Stimulated activated effector memory CD8-positive, alpha-beta T cell treated with anti-CD3 and anti-CD28 coated beads, Interleukin-12 subunit alpha, Interleukin-12 subunit beta, amount 100 ng/mL, for 72 hours (primary cell): ENCODE results near the gene PTPN2.
"Not testable (repeated sequence)": the region's sequence is repeated elsewhere in the genome, so short reads cannot be mapped to it uniquely, and the experiment has no call there.

Experiments
- ATAC-seq: fragments of 150-1000 bp; cut with Tn5 transposase; 2 replicates; pipeline ENCODE4 v1.10.0; 2021
- DNase-seq, 2 donors: peaks; one replicate each; pipeline ENCODE4 v3.0.0; 2021 to 2022; ENCODE audit warnings: low spot score in 2 of 2
- H3K27ac Mint-ChIP-seq: one replicate; pipeline ENCODE4 v1.8.0; 2022; ENCODE audit warnings: mild to moderate bottlenecking, mixed read lengths
- H3K36me3 Mint-ChIP-seq: one replicate; pipeline ENCODE4 v1.8.0; 2022; ENCODE audit warnings: mild to moderate bottlenecking, mixed read lengths
- H3K4me1 Mint-ChIP-seq: one replicate; pipeline ENCODE4 v1.8.0; 2022; ENCODE audit warnings: mixed read lengths
- H3K4me3 Mint-ChIP-seq: one replicate; pipeline ENCODE4 v1.8.0; 2022; ENCODE audit warnings: mild to moderate bottlenecking, mixed read lengths
- H3K9me3 Mint-ChIP-seq: one replicate; pipeline ENCODE4 v1.8.0; 2022; ENCODE audit warnings: mixed read lengths

Gene PTPN2

GRCh38 chr18:12879840-12880540 lies 4.0 kb downstream of the PTPN2 start:
- Mint-ChIP-seq H3K4me3 (peak overlapping the region; percentile 80), H3K9me3 (no peaks in the 10 kb centered on the region), H3K27ac (peak overlapping the region; percentile 6), H3K4me1 (peaks cover 64% of the 10 kb centered on the region), H3K36me3 (peaks cover 47% of the 10 kb centered on the region)
- ATAC-seq (no peak), DNase-seq (no peak)

GRCh38 chr18:12874992-12875391 lies 9.0 kb downstream of the PTPN2 start:
- not testable (repeated sequence) for ATAC-seq, H3K4me3 Mint-ChIP-seq, H3K9me3 Mint-ChIP-seq, DNase-seq, H3K27ac Mint-ChIP-seq
- Mint-ChIP-seq H3K36me3 (peaks cover 11% of the 10 kb centered on the region), H3K4me1 (peaks cover 33% of the 10 kb centered on the region)

DNA sequence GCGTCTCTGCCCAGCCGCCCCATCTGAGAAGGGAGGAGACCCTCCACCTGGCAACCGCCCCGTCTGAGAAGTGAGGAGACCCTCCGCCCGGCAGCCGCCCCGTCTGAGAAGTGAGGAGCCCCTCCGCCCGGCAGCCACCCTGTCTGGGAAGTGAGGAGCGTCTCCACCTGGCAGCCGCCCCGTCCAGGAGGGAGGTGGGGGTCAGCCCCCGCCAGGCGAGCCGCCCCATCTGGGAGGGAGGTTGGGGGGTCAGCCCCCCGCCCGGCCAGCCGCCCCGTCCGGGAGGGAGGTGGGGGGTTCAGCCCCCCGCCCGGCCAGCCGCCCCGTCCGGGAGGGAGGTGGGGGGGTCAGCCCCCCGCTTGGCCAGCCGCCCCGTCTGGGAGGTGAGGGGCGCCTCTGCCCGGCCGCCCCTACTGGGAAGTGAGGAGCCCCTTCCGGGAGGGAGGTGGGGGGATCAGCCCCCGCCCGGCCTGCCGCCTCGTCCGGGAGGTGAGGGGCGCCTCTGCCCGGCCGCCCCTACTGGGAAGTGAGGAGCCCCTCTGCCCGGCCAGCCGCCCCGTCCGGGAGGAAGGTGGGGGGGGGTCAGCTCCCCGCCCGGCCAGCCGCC lies 10.0 kb downstream of the PTPN2 start:
- H3K4me3 Mint-ChIP-seq, DNase-seq, ATAC-seq, H3K27ac Mint-ChIP-seq, H3K9me3 Mint-ChIP-seq: not testable (repeated sequence)
- Mint-ChIP-seq H3K4me1 (peaks cover 24% of the 10 kb centered on the region), H3K36me3 (peaks cover 11% of the 10 kb centered on the region)

- H3K4me3 Mint-ChIP-seq, result no peak overlapping the region
- no peak overlapping the region for H3K27ac Mint-ChIP-seq
- peaks cover 16% of the 10 kb centered on the region for H3K36me3 Mint-ChIP-seq
- H3K9me3 Mint-ChIP-seq, result no peaks in the 10 kb centered on the region
- DNase-seq, result no peak
- peaks cover 26% of the 10 kb centered on the region for H3K4me1 Mint-ChIP-seq
- no peak for ATAC-seq
These were observed 11.6 kb downstream of the PTPN2 start for GRCh38 chr18:12872408-12872807.

- Mint-ChIP-seq H3K36me3 (peaks cover 13% of the 10 kb centered on the region), H3K27ac (peak overlapping the region; percentile 0), H3K4me3 (no peak overlapping the region), H3K9me3 (no peaks in the 10 kb centered on the region), H3K4me1 (peaks cover 20% of the 10 kb centered on the region)
- DNase-seq (no peak), ATAC-seq (no peak)
These were observed 15.5 kb downstream of the PTPN2 start for GRCh38 chr18:12868576-12868975.

GRCh38 chr18:12867441-12868123 lies 16.5 kb downstream of the PTPN2 start:
- Mint-ChIP-seq H3K4me1 (peaks cover 30% of the 10 kb centered on the region), H3K4me3 (no peak overlapping the region), H3K27ac (peak overlapping the region; percentile 0), H3K36me3 (peaks cover 13% of the 10 kb centered on the region), H3K9me3 (no peaks in the 10 kb centered on the region)
- ATAC-seq, result no peak
- DNase-seq, result no peak

DNA sequence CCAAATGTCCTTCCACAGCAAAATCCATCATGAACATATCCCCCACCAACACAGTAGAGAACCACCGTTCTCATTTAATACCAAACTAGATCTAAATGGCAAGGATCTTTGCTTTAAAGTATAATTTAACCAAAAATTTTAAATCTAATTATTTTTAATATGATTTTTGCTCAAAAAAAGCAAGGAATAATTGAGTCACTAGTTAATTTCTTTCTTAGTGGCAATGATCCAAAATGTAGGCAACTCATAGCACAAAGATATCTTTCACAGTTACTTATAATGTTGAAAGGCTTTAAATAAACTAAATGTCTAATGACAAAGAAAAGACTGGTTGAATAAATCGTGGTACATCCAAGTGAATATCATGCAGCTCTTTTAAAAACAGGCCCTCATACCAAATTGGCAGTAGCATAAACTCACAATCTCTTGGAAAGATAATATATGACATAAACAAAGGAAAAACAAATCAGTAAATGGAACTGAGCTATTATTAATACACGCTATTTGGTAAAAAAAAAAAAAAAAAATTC lies 20.3 kb downstream of the PTPN2 start:
- DNase-seq, result no peak
- Mint-ChIP-seq H3K4me1 (peaks cover 45% of the 10 kb centered on the region), H3K27ac (no peak overlapping the region), H3K4me3 (no peak overlapping the region), H3K9me3 (no peaks in the 10 kb centered on the region), H3K36me3 (peaks cover 13% of the 10 kb centered on the region)
- no peak for ATAC-seq

GRCh38 chr18:12862874-12863482 lies 21.1 kb downstream of the PTPN2 start:
- H3K36me3 Mint-ChIP-seq, result peaks cover 19% of the 10 kb centered on the region
- peaks cover 49% of the 10 kb centered on the region for H3K4me1 Mint-ChIP-seq
- H3K4me3 Mint-ChIP-seq, result no peak overlapping the region
- DNase-seq (no peak), ATAC-seq (no peak)
- no peaks in the 10 kb centered on the region for H3K9me3 Mint-ChIP-seq
- H3K27ac Mint-ChIP-seq, result peak overlapping the region; percentile 72

DNA sequence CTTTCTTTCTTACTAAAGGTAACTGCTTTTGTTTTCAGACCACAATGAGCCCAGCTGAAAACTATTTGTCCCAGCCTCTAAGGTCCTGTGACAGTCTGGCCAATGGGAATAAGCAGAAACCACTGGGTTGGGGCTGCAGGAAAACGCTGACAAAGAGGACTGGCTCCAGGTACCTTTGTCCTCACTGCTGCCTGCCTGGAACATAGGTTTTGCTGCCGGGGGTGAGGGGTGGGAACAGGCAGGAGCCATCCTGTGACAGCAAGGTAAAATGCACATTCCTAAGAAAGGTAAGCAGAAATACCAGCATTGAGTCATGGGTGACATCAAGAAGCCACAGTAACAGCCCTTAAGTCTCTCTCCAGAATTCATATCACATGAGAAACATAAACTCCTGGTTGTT lies 21.6 kb downstream of the PTPN2 start:
- ATAC-seq, result no peak
- Mint-ChIP-seq H3K9me3 (no peaks in the 10 kb centered on the region), H3K36me3 (peaks cover 16% of the 10 kb centered on the region), H3K4me1 (peaks cover 49% of the 10 kb centered on the region), H3K4me3 (no peak overlapping the region), H3K27ac (peak overlapping the region; percentile 72)
- DNase-seq, result no peak

GRCh38 chr18:12861637-12862036 lies 22.4 kb downstream of the PTPN2 start:
- Mint-ChIP-seq H3K9me3 (no peaks in the 10 kb centered on the region), H3K27ac (no peak overlapping the region), H3K4me1 (peaks cover 54% of the 10 kb centered on the region), H3K4me3 (no peak overlapping the region), H3K36me3 (peaks cover 13% of the 10 kb centered on the region)
- ATAC-seq (no peak), DNase-seq (no peak)

DNA sequence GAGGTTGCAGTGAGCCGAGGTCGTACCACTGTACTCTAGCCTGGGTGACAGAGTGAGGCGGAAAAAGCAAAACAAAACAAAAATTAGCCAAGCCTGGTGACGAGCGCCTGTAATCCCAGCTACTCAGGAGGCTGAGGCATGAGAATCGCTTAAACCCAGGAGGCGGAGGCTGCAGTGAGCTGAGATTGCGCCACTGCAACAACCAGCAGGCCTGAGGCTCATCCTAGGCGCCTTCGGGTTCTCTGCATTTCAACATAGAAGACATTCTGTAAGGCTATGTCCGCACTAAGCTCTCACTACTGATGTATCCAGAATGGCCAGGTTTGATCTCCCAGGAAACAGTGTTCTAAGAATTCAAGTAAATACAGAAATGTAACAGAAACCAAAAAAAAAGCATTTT lies 23.5 kb downstream of the PTPN2 start:
- Mint-ChIP-seq H3K27ac (no peak overlapping the region), H3K36me3 (peaks cover 21% of the 10 kb centered on the region), H3K4me3 (no peak overlapping the region), H3K9me3 (no peaks in the 10 kb centered on the region), H3K4me1 (peaks cover 64% of the 10 kb centered on the region)
- ATAC-seq (no peak), DNase-seq (no peak)

GRCh38 chr18:12858991-12859390 lies 25.0 kb downstream of the PTPN2 start:
- Mint-ChIP-seq H3K27ac (no peak overlapping the region), H3K4me1 (peaks cover 71% of the 10 kb centered on the region), H3K4me3 (no peak overlapping the region), H3K36me3 (peaks cover 36% of the 10 kb centered on the region), H3K9me3 (no peaks in the 10 kb centered on the region)
- DNase-seq, result no peak
- ATAC-seq, result no peak

DNA sequence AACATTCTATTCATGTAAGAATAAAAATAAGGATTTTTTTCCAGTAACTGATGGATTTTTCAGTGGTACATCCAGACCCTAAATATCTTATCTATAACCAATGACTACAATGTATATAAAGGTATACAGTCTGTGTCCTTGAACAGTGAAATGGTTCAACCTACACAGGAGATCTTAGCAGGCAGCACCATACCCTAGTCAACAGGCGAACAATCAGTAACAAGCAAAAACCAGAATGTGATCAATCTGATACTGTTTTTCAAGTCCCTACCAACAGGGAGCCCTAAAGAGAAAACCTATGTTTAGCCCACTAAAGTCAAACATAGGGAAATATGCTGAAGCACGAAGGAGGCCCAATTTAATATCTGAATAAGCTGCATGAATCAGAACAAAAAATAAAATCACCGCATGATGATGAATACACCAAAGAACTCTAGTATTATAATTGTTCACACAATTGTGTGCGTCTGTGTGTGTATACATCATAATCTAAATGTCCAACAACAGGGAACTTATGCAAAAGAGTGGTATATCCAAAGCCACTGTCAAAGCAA lies 26.0 kb downstream of the PTPN2 start:
- Mint-ChIP-seq H3K36me3 (peaks cover 45% of the 10 kb centered on the region), H3K27ac (no peak overlapping the region)

GRCh38 chr18:12857215-12857905 lies 26.7 kb downstream of the PTPN2 start:
- peak; percentile 88 for ATAC-seq
- H3K36me3 Mint-ChIP-seq, result peaks cover 52% of the 10 kb centered on the region
- H3K9me3 Mint-ChIP-seq, result no peaks in the 10 kb centered on the region
- no peak for DNase-seq
- H3K4me1 Mint-ChIP-seq, result peaks cover 71% of the 10 kb centered on the region
- H3K27ac Mint-ChIP-seq, result no peak overlapping the region
- H3K4me3 Mint-ChIP-seq, result peak overlapping the region; percentile 52

More for the DNA sequence above, 26.0 kb downstream of the PTPN2 start:
- H3K4me3 Mint-ChIP-seq, result peak overlapping the region; percentile 52
- no peak for DNase-seq
- peak; percentile 68 for ATAC-seq
- no peaks in the 10 kb centered on the region for H3K9me3 Mint-ChIP-seq
- peaks cover 71% of the 10 kb centered on the region for H3K4me1 Mint-ChIP-seq
